NB4 (cell line): ENCODE results near the gene LMNA.
"Not testable (repeated sequence)": the region's sequence is repeated elsewhere in the genome, so short reads cannot be mapped to it uniquely, and the experiment has no call there.

Source experiments
- DNase-seq: peaks from one replicate; pipeline ENCODE4 v3.0.0; 2010; ENCODE audit warnings: low read depth
- H3K4me3 ChIP-seq: one replicate; pipeline ENCODE4 v1.5.1; 2011; ENCODE audit warnings: mild to moderate bottlenecking, low read depth, low read length, moderate library complexity
- CTCF ChIP-seq: IDR thresholded peaks from one replicate; pipeline ENCODE4 v1.5.1; 2012; ENCODE audit warnings: low read depth, low read length
- MYC ChIP-seq: IDR thresholded peaks from 2 replicates; pipeline ENCODE4 v1.6.1; 2011; ENCODE audit warnings: low read depth, low read length
- POLR2A ChIP-seq: IDR thresholded peaks from 2 replicates; pipeline ENCODE4 v1.6.1; 2011; ENCODE audit warnings: mild to moderate bottlenecking; ENCODE audit not compliant: insufficient read length; ENCODE audit errors: extremely low read depth
- TF ChIP-seq, protein P1 (sequence below): IDR thresholded peaks from 2 replicates; pipeline ENCODE4 v1.6.1; 2011; ENCODE audit warnings: low read depth, low read length

Gene LMNA

GRCh38 chr1:156117414-156118176 lies 3.1 kb downstream of the LMNA start:
- H3K4me3 ChIP-seq, result peak overlapping the region; percentile 13
- DNase-seq, result no peak
- no peak for TF ChIP-seq CTCF
- no peak for TF ChIP-seq MYC
- no peak for TF ChIP-seq POLR2A
- TF ChIP-seq, protein P1, sequence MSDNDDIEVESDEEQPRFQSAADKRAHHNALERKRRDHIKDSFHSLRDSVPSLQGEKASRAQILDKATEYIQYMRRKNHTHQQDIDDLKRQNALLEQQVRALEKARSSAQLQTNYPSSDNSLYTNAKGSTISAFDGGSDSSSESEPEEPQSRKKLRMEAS, result no peak

- TF ChIP-seq CTCF (no peak), MYC (no peak), POLR2A (no peak)
- TF ChIP-seq, protein P1, result no peak
- no peak for DNase-seq
- H3K4me3 ChIP-seq, result peak overlapping the region; percentile 13
Measured at GRCh38 chr1:156118177-156118868, 3.8 kb downstream of the LMNA start.

- H3K4me3 ChIP-seq, result peak overlapping the region; percentile 32
- TF ChIP-seq POLR2A (no peak), MYC (no peak), CTCF (no peak)
- TF ChIP-seq, protein P1, result no peak
- peak; percentile 84 for DNase-seq
Measured at GRCh38 chr1:156119503-156120209, 5.1 kb downstream of the LMNA start.

DNA sequence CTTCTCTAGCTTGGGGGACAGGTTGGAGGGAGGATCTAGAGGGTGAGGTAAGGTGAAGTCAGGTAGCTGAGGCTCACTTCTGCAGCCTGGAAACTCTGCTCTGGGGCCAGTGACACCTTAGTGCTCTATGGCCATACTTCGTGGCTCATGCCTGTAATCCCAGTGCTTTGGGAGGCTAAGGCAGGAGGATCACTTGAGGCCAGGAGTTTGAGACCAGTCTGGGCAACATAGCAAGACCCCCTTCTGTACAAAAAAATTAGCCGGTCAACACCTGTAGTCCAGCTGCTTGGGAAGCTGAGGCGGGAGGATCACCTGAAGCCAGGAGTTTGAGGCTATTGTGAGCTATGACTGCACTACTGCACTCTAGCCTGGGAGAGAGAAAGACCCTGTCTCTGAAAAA lies 5.8 kb downstream of the LMNA start:
- no peak for DNase-seq
- TF ChIP-seq, protein P1, result no peak
- TF ChIP-seq MYC (no peak), CTCF (no peak), POLR2A (no peak)
- H3K4me3 ChIP-seq, result peak overlapping the region; percentile 32

DNA sequence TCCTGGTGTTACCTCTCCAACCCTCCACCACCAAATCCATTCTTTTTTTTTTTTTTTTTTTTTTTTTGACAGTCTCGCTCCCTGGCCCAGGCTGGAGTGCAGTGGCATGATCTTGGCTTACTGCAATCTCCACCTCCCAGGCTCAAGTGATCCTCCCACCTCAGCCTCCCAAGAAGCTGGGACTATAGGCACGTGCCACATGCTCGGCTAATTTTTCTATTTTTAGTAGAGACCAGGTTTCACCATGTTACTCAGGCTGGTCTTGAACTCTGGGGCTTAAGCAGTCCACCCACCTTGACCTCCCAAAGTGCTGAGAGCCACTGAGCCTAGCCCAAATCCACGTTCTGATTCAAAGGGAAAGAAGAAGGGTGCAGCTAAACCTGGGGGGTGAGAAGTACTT lies 6.5 kb downstream of the LMNA start:
- not testable (repeated sequence) for DNase-seq, H3K4me3 ChIP-seq

- TF ChIP-seq CTCF, result no peak
- no peak for TF ChIP-seq MYC
- no peak for TF ChIP-seq POLR2A
- TF ChIP-seq, protein P1, result no peak
- no peak overlapping the region for H3K4me3 ChIP-seq
- DNase-seq, result no peak
Measured at GRCh38 chr1:156121457-156121856, 6.9 kb downstream of the LMNA start.
